SHP77 (cell line): ENCODE results near the gene ANKRD30A.
"Not testable (repeated sequence)": the region's sequence is repeated elsewhere in the genome, so short reads cannot be mapped to it uniquely, and the experiment has no call there.

Experiments used
- DNase-seq, 2 experiments: peaks; one replicate each; lab custom pipeline; 2025; lab: John Stamatoyannopoulos, UW

Gene ANKRD30A

GRCh38 chr10:37255837-37256236 is 130.4 kb downstream of the ANKRD30A start:
- DNase-seq = not testable (repeated sequence)

- DNase-seq = peak in 1 of 2 experiments; percentile 0
Measured at GRCh38 chr10:37263304-37263703, 137.9 kb downstream of the ANKRD30A start.

GRCh38 chr10:37268266-37268665 is 142.9 kb downstream of the ANKRD30A start:
- DNase-seq = no peak

DNA sequence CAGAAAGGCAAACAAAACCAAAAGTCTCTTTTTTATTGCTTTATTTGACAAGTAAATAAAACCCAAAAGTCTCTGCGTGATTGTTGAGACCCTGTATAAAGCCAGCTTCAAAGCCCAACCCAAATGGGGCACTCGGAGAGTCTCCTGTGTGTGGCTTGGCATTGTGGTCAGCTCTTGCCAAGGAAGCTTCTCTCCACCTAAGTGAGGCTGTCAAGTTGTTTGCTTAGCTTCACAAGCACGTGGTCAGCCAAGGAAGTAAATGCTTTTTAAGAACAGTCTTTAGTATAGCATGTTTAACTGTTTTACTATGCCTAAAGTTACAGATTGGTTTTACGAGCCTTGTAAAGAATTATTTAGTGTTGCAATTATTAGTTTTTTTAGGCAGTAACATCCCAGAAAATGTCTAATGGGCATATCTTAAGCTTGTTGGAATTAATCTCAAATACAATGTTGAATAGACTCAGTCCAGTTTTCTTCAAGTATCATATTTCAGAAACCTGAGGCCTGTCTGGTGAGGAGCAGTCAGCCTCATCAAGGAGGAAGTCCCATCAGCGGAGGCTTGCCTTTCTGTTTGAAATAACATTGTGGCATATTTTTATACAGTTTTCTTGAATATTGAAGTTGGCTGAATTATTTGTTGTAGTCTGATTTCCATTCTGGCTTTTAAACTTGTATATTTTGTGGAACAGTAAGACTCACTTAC is 144.3 kb downstream of the ANKRD30A start:
- no peak for DNase-seq

- DNase-seq = no peak
Measured at GRCh38 chr10:37275216-37275777, 149.9 kb downstream of the ANKRD30A start.

GRCh38 chr10:37285063-37285462 is 159.7 kb downstream of the ANKRD30A start:
- DNase-seq = no peak

- DNase-seq = no peak
Measured at GRCh38 chr10:37289833-37290464, 164.6 kb downstream of the ANKRD30A start.

GRCh38 chr10:37301271-37301670 is 175.9 kb downstream of the ANKRD30A start:
- DNase-seq = no peak

- no peak for DNase-seq
Measured at GRCh38 chr10:37304036-37304435, 178.6 kb downstream of the ANKRD30A start.

DNA sequence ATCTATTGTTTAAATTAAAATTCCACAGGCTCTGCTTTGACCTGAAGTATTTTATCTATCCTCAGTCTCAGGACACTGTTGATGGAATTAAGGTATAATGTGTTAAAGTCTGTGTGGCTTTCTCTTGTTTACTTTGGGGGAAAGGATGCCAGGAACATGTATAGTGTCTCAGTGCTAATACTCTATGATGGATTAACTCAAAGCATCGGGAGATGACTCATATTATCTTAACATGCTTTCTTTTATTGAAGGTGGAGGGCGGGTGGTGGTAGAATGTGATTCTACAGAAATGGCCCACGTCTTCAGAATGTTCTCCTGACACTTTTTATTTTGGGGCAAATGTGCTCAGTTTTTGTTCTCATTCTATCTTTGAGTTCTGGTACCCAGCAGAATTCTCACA is 189.0 kb downstream of the ANKRD30A start:
- DNase-seq = no peak

- DNase-seq = no peak
Measured at GRCh38 chr10:37314862-37315261, 189.5 kb downstream of the ANKRD30A start.

DNA sequence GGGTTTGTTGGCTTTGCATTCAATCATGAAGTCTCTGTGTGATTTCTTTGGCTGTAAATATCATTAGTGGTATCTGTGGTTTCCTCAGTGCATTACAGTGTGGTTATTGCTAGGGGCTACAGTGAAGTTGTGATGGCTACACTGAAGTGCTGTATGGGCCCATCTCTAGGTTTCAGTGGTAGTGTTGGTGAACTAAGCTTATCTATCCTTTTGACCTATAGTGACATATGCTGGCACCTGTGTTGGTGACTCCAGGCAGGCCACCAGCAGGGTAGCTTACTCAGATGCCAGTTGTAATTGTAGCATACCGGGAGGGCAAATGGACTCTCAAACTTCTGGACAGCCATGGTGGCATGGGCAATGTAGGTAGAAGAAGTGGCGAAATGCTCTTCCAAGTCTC is 219.0 kb downstream of the ANKRD30A start:
- no peak for DNase-seq

DNA sequence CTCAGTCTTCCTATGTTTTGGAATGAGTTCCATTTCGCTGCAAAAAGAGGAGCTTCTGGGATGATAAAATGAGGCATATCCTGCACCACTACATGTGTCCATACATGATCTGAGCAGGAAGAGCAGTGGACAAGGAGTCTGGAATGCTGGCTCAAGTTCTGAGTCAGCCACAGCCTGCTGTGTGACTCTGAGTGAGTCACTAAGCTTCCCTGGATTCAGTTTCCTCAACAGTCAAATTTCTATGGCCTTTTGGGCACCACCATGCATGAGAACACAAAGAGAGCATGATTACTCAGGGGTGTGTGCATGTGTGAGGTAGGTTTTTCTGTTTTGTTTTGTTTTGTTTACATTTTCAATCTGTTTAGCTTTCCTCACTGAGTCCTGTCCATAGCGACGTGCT is 254.6 kb downstream of the ANKRD30A start:
- no peak for DNase-seq

DNA sequence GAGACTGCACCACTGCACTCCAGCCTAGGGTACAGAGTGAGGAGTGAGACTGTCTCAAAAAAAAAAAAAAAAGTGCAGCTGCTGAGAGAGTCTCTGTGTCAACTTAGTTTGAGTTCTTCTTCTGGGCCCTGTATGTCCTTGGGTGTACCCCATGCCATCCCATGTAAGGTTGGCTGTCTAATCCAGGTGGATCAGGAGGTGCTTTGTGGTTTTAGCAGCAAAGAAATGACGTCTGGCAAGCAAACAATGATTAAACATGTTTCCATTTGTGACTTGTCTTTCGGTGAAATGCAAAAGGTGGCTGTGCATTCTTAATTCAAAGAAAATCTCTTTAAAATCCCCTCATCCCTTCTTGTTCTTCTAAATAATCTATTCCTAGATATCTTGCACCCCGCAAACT is 255.9 kb downstream of the ANKRD30A start:
- DNase-seq = no peak

DNA sequence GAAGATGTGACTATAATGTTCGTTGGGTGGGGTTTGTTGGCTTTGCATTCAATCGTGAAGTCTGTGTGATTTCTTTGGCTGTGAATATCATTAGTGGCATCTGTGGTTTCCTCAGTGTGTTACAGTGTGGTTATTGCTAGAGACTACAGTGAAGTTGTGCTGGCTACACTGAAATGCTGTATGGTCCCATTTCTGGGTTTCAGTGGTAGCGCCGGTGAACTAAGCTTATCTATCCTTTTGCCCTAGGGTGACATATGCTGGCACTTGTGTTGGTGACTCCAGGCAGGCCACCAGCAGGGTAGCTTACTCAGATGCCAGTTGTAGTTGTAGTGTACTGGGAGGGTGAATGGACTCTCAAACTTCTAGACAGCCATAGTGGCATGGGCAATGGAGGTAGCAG is 259.5 kb downstream of the ANKRD30A start:
- no peak for DNase-seq

DNA sequence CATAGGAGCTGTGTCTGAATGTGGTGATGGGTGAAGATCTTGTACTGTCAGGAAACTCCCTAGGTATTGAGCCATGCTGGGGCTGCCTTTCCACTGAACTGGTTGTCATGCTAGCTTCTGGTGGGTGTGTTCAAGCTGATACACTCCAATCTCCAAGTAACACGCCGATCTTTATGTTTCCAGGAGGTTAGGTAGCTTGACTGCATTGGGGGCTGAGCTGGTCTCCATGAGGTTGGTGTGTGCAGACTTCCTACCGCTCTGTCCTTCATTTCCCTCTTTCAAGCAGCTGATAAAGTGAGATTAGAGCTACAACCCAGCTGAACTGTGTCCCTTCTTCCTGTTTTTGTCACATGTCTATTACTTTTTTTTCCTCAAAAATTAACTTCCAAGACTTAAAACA is 265.5 kb downstream of the ANKRD30A start:
- no peak for DNase-seq

DNA sequence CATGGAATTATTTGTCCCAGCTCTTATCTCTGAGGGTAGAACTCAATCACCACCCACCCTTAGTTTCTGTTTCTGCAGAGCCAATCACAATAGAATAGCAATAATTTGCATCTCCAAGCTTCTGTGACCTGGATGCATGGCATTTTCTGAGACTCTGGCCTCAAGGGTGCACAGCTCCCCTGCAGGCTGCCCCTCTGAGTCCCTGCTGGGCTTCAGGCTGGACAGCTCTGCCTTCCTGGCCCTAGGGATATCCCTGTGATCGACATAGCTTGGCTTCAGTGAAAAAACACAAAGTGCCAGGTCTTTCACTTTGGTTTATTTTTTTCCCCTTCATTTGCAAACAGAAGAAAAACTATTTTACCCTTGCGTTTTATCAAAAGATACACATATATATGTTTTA is 275.4 kb downstream of the ANKRD30A start:
- DNase-seq = not testable (repeated sequence)

DNA sequence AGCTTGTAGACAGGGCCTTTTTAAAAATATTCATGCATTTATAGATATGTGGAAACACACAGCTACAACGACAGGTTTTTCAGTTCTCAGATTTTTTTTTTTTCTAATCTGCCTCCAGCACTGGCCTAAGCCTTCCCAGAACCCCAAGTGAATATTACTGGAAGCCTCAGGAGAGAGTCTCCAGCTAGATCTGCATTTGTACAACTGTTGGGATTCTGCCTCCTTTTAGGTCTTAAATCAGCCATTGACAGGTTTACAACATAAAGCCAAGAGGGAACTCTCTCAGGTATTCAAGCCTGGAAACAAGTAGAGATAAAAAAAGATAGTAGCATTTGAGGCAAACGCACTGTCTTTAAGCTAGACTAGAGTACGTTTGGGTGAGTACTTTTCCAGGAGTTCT is 275.8 kb downstream of the ANKRD30A start:
- DNase-seq = no peak

GRCh38 chr10:37403776-37404175 is 278.4 kb downstream of the ANKRD30A start:
- DNase-seq = no peak
